Activated B cell treated with CpG ODN at 0.5 μM for 24 hours (primary cell): ENCODE data around the gene ABHD12. TPM values are rescaled to one million over a fixed set of nuclear protein-coding genes. Genes with fewer than 3 reads are reported as not detected.

Experiments
- ATAC-seq: fragments of 200-7000 bp; cut with Tn5 transposase; one replicate; pipeline ENCODE4 v1.10.0; 2021; ENCODE audit warnings: low read depth, mild to moderate bottlenecking, moderate library complexity
- CTCF ChIA-PET: fragments of 350-600 bp; sonication (Branson Sonifier 250); formaldehyde crosslinking; loops from one replicate; lab custom pipeline; 2021; ENCODE audit warnings: antibody characterized with exemption; lab: Charles Lee
- POLR2A ChIA-PET: fragments of 350-600 bp; sonication (Branson Sonifier 250); formaldehyde crosslinking; loops from one replicate; lab custom pipeline; 2021; ENCODE audit warnings: antibody characterized with exemption; lab: Charles Lee
- DNase-seq: peaks from one replicate; pipeline ENCODE4 v3.0.0; 2022
- H3K27ac Mint-ChIP-seq: one replicate; pipeline ENCODE4 v1.8.0; 2020; ENCODE audit warnings: mixed read lengths
- H3K27me3 Mint-ChIP-seq: one replicate; pipeline ENCODE4 v1.8.0; 2021; ENCODE audit warnings: mixed read lengths
- H3K36me3 Mint-ChIP-seq: one replicate; pipeline ENCODE4 v1.8.0; 2021; ENCODE audit warnings: low read depth, mixed read lengths
- H3K4me1 Mint-ChIP-seq: one replicate; pipeline ENCODE4 v1.8.0; 2021; ENCODE audit warnings: mixed read lengths
- H3K4me3 Mint-ChIP-seq: one replicate; pipeline ENCODE4 v1.8.0; 2020; ENCODE audit warnings: mild to moderate bottlenecking, mixed read lengths
- H3K9me3 Mint-ChIP-seq: one replicate; pipeline ENCODE4 v1.8.0; 2020; ENCODE audit warnings: mixed read lengths
- intact Hi-C: fragments of 100-400 bp; cut with micrococcal nuclease; formaldehyde crosslinking; loops from one replicate; pipeline ENCODE4 v1.15.1; 2024
- total RNA-seq: library from RNA; stranded (reverse); gene quantifications from 2 replicates; pipeline ENCODE4 v1.2.3, GENCODE V29; 2022
- TF ChIP-seq, protein P1 (sequence below): fragments of 200-600 bp; IDR thresholded peaks from one replicate; pipeline ENCODE4 v1.8.0; 2022; ENCODE audit warnings: antibody characterized with exemption, mild to moderate bottlenecking

The ABHD12 gene
- total RNA-seq, 1 donor from 2014 or later, result 16.3 TPM

DNA sequence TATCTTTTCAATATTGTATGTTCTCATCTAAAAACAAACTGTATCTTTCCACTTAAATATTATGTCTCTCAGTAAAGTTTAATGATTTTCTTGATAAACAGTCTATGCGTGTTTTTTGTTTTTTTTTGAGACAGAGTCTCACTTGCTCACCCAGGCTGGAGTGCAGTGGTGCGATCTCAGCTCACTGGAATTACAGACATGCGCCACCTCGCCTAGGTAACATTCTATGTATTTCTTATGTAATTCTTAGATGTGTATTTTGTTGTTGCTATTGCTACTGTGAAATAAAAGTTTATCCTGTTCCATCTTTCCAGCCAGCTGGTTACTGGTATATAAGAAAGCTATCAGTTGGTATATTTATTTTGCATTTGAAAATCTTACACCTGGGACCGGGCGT, 29.4 kb downstream of the ABHD12 start:
- DNase-seq, result no peak
- ChIA-PET POLR2A (interaction anchor here (0.5 kb wide), 1 partner anchor 30 kb away, joined by 5 read pairs; the partner anchor contains the start of gene ABHD12), CTCF (interaction anchor here (1.7 kb wide), 1 partner anchor 37 kb away, joined by 4 read pairs; no protein-coding TSS in a partner anchor)
- Mint-ChIP-seq H3K27me3 (no peaks in the 10 kb centered on the region), H3K36me3 (no peaks in the 10 kb centered on the region), H3K9me3 (no peaks in the 10 kb centered on the region), H3K4me1 (peaks cover 20% of the 10 kb centered on the region), H3K27ac (peak overlapping the region; percentile 39), H3K4me3 (peak overlapping the region; percentile 39)
- TF ChIP-seq, protein P1, sequence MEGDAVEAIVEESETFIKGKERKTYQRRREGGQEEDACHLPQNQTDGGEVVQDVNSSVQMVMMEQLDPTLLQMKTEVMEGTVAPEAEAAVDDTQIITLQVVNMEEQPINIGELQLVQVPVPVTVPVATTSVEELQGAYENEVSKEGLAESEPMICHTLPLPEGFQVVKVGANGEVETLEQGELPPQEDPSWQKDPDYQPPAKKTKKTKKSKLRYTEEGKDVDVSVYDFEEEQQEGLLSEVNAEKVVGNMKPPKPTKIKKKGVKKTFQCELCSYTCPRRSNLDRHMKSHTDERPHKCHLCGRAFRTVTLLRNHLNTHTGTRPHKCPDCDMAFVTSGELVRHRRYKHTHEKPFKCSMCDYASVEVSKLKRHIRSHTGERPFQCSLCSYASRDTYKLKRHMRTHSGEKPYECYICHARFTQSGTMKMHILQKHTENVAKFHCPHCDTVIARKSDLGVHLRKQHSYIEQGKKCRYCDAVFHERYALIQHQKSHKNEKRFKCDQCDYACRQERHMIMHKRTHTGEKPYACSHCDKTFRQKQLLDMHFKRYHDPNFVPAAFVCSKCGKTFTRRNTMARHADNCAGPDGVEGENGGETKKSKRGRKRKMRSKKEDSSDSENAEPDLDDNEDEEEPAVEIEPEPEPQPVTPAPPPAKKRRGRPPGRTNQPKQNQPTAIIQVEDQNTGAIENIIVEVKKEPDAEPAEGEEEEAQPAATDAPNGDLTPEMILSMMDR, result no peak
- intact Hi-C loops, result no loop called here
- no peak for ATAC-seq

- H3K9me3 Mint-ChIP-seq, result no peaks in the 10 kb centered on the region
- TF ChIP-seq, protein P1, result no peak
- DNase-seq (no peak), ATAC-seq (peak; percentile 25)
- ChIA-PET CTCF (interaction anchor here (1.7 kb wide), 1 partner anchor 38 kb away, joined by 4 read pairs; no protein-coding TSS in a partner anchor), POLR2A (interaction anchor here (0.5 kb wide), 1 partner anchor 30 kb away, joined by 5 read pairs; the partner anchor contains the start of gene ABHD12)
- H3K36me3 Mint-ChIP-seq, result no peaks in the 10 kb centered on the region
- intact Hi-C loops, result no loop called here
- H3K4me1 Mint-ChIP-seq, result peaks cover 23% of the 10 kb centered on the region
- peak overlapping the region; percentile 39 for H3K4me3 Mint-ChIP-seq
- H3K27ac Mint-ChIP-seq, result peak overlapping the region; percentile 39
- H3K27me3 Mint-ChIP-seq, result no peaks in the 10 kb centered on the region
These were observed 29.9 kb downstream of the ABHD12 start for GRCh38 chr20:25360631-25361286.

DNA sequence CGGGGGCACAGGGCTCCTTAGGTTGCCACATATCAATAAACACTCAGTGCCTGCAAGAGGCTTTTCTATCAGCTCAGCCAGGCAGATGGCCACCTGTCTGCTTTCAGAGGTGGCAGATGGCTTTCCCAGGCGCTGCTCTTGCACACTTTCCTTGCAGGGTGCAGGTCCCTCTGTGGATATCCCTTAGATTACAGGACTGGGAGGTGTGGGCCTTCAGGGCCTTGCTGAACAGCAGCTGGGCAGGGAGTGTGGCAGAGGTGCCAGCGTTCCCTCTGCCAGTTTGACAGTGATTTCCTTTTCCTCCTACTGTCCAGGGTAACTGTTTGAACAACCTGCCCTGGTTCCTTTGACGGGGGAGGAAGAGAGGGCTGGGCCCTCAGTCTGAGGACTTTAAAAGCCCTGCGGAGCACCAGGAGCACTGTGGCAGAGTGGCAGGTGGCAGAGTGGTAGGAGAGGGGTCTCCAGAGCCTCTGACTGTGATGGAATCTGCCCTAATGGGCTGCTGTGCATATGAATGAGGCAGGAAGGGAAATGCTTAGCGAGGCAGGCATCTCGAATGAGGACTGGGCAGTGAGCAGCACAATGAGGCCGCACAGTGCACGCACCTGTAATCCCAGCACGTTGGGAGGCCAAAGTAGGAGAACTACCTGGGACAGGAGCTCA, 34.2 kb downstream of the ABHD12 start:
- Mint-ChIP-seq H3K27ac (no peak overlapping the region), H3K9me3 (peaks cover 6% of the 10 kb centered on the region), H3K4me3 (no peak overlapping the region), H3K4me1 (peaks cover 31% of the 10 kb centered on the region), H3K36me3 (peaks cover 2% of the 10 kb centered on the region), H3K27me3 (no peaks in the 10 kb centered on the region)
- POLR2A ChIA-PET, result no interaction called here
- no peak for ATAC-seq
- TF ChIP-seq, protein P1, result no peak
- intact Hi-C loops, result no loop called here
- DNase-seq, result no peak
- CTCF ChIA-PET, result no interaction called here

GRCh38 chr20:25355866-25356265, 34.8 kb downstream of the ABHD12 start:
- Mint-ChIP-seq H3K36me3 (peaks cover 2% of the 10 kb centered on the region), H3K27ac (no peak overlapping the region), H3K27me3 (no peaks in the 10 kb centered on the region), H3K4me3 (no peak overlapping the region), H3K9me3 (peaks cover 6% of the 10 kb centered on the region), H3K4me1 (peaks cover 26% of the 10 kb centered on the region)
- TF ChIP-seq, protein P1, result no peak
- ChIA-PET POLR2A (no interaction called here), CTCF (no interaction called here)
- no peak for ATAC-seq
- no peak for DNase-seq
- intact Hi-C loops, result no loop called here

GRCh38 chr20:25355011-25355595, 35.5 kb downstream of the ABHD12 start:
- ATAC-seq, result no peak

More at GRCh38 chr20:25355011-25355595, 35.5 kb downstream of the ABHD12 start:
- H3K27ac Mint-ChIP-seq, result no peak overlapping the region
- intact Hi-C loops, result no loop called here
- ChIA-PET POLR2A (no interaction called here), CTCF (interaction anchor here (0.7 kb wide), 1 partner anchor 52 kb away, joined by 3 read pairs; no protein-coding TSS in a partner anchor)
- no peak for DNase-seq
- H3K27me3 Mint-ChIP-seq, result no peaks in the 10 kb centered on the region
- peaks cover 21% of the 10 kb centered on the region for H3K4me1 Mint-ChIP-seq
- H3K4me3 Mint-ChIP-seq, result no peak overlapping the region
- H3K36me3 Mint-ChIP-seq, result peaks cover 2% of the 10 kb centered on the region
- H3K9me3 Mint-ChIP-seq, result peaks cover 6% of the 10 kb centered on the region
- TF ChIP-seq, protein P1, result no peak
